ENCODE data around the gene ZBTB25.

Gene ZBTB25

DNA sequence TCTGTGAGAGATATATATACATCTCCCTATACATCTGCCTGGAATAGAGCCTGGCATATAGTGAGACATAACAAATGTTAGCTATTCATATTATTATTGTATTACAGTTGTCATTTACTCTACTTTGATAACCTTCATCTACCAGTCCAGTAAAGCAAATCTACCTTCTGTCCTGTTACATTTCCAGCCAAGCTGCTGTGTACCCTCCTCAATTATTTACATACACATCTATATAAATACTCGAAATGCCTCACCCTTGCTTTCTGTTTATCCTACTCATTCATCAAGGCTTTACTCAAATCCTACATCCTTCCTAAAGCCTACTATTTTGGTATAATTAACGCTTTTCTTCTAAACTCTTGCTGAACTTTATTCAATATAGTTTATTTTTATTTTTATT is 9.6 kb upstream of the ZBTB25 start:
- DNase-seq: no peak

DNA sequence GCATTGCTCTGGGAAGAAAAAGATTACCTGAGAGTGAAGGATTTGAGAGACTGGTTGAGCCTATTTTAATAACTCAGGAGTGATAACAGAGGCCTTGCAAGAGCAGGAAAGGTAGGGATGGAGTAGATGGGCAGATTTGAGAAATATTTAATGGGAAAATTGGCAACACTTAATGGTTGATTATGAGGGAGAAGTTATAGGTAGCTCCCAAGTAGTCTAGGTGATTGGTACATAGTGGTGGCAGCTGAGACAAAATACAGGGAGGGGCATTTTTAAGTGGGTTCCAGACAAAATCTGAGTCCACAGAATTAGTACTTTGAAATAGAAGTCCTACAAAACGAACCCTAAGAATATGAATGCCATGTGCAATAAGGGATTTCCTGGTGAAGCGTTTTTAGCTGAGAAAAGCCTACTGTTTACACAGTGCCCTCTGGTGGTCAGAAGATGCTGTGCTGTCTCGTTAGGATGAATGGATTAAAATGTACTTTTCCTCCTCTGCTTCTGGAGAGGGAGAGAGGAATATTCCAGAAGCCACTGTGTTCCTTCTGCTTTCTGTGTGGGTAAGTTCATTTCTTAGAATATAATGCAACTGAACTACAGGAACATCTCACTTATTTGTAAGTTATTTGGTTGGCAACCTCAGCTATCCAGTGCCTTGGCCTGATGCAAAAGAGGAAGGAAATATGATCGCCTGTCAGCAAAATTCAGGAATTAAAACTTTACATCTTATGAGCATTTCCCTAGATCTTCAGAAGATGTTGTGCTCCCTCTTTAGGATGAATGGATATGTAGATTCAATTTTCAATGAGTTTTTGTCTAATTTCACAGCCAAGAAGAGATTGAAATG is 7.4 kb upstream of the ZBTB25 start:
- peak; percentile 57 for DNase-seq

DNA sequence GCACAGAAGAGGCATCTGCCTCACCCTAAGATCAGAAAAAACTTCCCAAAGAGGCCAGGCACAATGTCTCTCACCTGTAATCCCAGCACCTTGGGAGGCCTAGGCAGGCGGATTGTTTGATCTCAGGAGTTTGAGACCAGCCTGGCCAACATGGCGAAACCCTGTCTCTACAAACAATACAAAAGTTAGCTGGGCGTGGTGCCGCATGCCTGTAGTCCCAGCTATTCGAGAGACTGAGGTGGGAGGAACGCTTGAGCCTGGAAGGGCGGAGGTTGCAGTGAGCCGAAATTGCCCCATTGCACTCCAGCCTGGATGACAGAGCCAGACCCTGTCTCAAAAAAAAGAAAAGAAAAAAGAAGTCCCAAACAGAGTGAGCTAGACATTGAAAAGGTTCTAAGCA is 5.4 kb upstream of the ZBTB25 start:
- DNase-seq: no peak

DNA sequence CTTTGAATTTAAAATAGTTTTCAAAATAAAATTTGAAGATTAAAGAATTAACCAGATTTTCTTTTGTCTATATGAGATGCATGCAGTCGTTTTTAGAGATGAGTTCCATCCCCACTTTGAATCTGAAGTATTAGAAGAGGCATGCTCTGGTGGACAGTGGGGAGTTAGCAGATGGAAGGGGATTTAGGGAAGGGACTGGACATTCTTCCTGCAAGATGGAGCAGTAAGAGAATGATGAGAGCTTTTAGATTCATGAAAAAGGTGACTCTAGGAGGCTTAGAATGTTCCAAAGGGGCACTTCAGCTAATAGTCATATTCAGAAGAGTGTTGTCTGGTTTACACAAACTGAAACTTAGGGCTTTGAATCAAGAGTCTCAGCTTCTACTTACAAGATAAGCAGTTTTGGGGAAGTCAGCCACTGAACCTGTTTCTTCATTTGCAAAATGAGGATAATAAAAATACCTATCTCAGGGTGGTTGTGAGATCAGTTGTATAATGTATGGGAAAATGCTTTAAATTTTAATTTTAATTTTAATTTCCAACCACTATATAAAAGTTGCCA is 4.7 kb upstream of the ZBTB25 start:
- DNase-seq: no peak

DNA sequence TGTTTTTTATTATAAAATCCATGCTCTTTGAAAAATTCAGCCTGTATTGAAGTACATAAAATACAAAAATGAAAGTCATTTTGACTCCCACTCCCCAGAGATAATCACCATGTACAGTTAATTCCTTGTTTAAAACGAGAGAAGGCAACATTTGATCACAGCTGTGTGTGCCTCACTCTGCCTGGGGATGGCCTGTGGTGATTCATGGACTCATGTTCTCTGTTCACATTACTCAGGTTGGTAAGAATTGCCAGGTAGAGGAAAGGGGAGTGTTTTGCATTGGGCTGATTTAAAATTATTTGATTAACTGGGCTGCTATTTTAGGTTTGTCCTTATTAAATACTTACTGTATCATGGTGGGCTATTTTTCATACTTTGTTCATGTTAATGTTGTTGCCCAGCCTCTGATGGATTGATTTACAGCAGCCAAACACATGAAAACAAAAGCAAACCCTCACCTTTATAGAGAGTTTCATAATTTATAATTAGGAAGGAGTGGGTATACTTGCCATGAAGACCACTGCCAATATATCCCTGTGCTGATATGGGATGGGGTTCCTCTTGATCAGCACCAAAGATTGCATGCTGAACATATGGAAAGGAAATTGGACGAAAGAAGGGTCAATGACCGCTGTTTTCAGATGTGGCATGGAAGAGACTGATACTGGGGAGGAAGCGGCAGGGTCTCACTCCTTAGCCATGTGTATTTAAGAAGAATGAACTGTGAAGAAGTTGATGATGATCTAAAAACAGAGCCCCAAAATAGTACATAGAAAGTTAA is 3.9 kb upstream of the ZBTB25 start:
- DNase-seq: no peak

DNA sequence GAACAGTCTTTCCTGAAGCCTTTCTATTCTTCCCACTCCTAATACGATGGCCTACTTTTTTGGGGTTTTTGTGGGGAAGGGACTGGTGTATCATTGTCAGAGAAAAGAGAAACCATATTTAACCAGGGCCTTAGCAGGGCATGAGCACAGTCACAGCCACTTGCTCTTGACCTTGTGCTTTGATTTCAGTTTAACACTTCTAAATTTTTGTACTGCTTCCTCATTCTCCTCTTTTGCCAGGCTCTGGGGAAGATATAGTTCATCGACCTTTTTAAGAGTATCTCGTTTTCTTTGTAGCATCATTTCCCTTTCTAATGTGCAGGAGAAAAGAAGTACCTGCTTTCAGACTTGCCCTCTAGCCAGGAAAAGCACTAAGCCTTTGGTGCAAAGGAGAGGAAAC is 3.1 kb upstream of the ZBTB25 start:
- DNase-seq: no peak

DNA sequence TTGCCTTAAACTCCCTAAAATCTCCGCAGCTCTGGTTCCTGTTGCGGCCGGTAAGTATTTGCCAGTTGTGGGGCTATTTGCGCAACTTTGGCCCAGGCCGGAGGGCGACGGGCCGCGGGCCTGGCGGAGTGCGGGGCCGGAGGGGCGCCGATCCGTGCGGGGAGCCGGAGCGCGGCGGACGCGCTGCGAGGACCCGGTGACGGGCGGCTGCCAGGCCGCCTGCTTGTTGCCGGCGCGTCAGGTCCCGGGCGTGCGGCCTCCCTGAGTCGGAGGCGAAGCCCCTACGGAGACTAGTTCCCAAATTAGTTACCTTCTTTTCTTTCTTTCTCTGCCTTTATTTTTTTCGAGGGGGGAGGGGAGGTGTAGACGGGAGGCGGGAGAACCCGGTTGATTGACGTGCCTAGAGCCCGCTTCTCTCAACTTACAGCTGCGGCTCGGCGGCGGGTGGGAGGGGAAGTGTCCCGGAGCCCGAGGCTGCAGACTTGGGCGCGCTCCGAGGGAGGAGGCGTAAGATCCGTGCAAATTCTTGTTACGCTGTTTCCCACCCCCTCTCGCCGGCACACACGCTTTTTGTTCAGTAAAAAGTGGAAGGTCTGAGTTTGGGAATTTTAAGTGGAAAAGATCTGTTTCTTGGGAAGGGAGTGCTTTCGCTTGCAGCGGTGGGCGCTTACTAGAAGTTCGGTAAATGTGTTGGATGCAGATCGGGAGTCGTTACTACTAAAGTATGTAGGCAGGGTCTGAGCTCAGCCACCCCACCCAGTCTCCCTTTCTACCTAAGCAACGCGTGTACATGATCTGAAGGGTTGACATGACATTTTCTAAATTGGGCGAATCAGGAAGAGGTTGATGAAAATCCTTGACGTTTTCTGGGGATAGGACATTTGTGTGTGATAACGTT is 1.5 kb upstream of the ZBTB25 start:
- peak; percentile 91 for DNase-seq

DNA sequence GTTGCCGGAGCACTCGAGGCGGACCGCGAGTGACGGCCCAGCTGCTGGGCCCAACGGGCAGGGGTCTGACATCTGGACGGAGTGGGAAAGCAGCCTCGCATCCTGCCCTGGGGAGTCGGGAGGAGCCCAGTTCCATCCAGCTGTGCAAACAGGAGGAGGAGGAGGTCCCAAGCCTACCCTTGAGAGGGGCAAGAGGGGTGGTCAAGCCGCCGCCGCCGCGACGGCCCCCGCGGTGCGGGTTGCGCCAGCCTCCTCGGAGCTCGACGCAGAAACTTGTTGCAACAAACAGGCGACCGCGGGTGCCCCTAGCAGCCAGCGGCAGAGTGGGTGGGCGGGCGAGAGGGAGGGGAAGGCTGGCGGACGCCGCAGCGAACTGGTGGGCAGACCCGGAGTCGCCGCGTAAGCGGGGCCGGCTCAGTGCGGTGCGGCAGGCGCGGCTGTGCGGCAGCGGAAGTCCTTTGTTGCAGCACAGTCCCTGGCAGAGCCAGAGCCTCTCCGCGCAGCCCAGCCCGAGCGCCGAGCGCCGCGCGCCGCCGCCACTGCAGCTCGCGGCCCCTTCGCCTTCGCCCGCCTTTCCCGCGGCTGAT is 765 bp upstream of the ZBTB25 start, which contains the start of gene ZBTB1:
Gene ZBTB1 (plus strand): TSS at position 461 of the 587 bp plus-strand sequence. CDS start 16,735 bp downstream, outside the sequence.
- DNase-seq: peak; percentile 90

DNA sequence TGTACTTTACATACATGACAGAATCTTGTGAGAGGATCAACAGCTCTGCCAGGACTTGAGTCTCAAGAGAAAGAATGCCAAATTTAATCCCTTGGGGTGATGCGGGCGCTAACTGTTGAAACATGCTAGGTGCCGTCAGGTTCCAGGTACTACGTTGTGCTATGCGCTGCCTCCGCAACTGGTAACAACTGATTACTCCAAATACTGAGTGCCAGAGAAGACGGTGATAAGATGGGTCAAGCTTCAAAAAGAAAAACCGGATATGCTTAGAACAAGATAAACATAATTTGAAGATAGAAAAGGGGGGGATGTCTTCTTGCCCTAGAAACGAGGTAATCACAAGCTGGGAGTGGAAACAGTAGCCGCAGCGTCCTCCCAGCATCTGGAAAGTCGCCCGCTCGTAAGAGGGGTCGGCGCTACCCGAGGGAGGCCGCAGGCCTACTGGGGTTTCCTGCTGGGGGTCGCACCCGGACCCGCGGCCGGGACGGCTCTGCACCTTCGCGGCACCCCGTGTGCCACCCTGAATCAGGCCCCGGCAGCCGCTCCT is 678 bp downstream of the ZBTB25 start:
- DNase-seq: peak; percentile 19

DNA sequence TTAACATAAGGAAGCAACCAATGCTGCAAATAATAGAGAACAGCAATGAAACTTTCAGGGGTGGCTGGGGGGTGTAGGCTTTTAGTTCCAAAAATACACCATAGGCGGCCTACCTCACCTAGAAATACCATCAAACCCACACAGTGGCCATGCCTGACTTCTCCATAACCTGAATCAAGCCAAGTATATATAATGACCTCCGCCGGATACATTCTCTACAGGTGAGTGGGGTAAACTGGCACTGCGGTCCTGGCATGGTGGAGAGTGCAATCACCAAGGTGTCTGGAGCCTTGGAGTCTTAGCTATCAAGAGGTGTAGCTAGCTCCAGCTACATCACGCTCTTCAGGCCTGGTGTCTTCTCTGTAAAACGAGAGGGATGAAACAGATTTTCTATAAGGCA is 1.2 kb downstream of the ZBTB25 start:
- no peak for DNase-seq

DNA sequence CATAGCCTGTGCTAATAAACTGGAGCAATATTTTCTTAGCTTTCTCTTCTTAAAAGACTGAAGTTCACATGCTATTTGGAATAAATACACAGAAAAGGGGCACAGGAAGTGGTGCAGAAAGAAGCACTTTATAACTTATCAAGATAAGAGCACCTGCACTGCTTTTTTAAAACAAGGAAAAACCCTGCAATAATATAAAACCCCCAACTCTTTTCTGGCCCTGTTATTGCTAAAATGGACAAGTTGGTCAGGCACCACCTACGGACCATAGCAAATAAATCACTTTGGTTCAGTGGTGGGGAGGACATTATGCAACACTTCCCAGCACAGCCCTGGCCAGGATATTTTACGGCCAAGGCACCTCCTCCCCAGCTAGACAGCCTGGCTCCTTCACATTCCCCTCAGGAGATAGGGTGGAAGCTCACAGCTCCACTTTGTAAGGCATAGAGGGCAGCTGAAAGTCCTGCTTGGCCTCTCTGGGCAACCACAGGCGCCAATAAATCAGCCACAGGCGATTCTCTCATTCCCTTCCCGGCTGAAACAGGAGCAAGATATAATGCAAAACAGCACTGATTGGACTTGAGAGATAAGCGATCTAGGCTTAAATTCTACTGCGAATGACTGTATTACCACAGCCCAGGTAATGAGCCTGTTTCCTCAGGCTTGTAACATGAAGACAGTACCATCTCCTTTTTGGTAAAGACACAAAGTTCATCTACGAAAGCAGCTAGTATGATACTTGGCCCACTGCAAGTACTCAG is 2.0 kb downstream of the ZBTB25 start:
- peak; percentile 74 for DNase-seq

DNA sequence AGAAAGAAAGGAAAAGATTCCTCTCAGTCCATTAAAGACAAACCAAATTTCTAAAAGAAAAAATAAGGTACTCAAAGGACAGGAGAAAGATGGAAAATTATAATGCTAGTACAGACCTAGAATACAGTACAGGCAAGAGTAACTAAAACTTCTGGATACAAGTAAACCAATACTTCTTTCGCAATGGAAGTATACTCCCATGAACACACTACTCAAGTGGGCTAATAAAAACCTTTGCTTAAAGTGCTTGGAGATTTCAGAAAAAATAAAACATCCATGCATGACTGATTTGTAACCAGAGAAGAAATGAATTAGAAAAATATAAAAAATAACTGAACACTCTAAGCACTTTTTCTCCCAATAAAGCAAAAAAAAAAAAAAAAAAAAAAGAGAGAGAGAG is 3.5 kb downstream of the ZBTB25 start:
- DNase-seq: peak; percentile 10

DNA sequence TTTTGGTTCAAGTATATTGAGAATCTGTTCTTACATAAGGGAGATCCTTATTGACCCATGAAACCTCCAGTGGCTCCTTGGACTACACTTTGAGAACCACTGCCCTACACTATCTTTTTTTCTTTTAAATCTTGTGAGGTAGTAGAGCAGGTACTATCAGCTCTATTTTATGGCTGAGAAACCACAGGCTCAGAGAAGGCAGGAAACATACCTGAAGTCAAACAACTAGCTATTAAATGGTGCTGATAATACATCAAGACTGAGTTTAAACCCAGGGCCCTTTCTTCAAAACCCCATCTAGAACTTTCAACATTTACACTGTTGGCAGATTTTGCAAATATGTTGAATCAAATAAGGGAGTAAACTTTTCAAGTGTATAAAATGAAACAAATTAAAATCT is 6.9 kb downstream of the ZBTB25 start:
- DNase-seq: no peak

DNA sequence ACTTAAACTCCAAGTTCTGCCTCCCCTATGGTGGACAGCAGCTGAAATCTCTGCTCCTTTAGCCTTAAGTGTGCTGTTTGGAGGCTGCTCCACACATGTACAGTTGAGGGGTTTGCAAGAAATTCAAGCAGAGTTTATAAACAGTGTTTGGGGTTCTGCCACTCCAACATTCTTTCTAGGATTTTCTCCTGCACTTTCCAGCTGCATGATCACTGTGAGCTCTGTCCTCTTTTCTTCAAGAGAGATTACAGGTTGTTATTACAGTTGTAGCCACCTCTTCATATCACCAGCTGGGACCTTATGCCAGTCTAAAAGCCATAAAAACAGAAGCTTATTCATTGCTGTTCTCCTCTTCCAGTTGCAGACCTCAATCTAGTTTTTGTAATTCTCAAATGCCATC is 8.4 kb downstream of the ZBTB25 start:
- no peak for DNase-seq

DNA sequence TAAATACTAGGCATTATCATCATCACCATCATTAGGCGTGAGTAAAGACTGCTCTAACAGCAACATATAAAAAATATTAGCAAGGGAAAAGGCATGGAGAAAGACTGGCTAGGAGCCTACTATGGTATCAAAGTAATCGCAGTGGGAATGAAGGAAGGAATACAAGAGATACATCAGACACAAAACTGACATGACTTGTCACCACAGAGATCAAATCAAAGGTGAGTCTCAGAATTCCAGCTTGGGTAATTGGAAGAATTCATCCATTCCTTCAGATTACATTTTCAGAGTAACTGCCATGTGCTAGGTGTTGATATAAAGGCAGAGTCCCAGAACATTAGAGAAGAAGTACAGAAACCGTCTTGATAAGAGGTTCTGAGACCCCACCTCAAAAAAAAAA is 10.2 kb downstream of the ZBTB25 start:
- no peak for DNase-seq

DNA sequence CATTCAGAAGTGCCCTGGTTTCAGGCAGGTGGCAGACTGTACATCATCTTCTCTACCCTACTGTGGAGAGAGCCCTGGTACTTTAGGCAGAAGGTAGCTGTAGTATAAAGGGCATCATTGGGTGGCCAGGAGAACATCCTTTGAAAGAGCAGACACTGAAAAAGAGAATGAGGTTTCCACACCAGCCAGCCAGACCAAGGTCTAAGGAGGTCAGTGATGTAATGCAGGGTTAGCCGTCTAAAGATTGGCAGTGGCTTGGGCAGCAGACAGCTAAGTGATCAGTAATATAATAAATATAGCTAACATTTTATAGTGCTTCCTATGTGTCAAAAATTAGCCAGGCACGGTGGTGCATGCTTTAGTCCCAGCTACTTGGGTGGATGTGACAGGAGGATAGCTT is 12.0 kb downstream of the ZBTB25 start:
- DNase-seq: no peak

DNA sequence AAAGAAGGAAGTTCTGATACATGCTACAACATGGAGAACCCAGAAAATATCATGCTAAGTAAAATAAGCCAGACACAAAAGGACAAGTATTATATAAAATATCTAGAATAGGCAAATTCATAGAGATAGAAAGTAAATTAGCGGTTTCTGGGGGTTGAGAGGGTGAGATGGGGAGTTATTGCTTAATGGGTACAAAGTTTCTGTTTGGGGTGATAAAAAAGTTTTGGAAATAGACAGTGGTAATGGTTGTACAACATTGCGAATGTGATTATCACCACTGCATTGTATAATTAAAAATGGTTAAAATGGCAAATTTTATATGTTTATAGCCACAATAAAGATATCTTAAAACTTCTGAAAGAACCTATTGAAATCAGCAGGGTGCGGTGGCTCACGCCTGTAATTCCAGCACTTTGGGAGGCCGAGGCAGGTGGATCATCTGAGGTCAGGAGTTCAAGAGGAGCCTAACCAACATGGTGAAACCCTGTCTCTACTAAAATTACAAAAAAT is 15.0 kb downstream of the ZBTB25 start:
- DNase-seq: no peak

DNA sequence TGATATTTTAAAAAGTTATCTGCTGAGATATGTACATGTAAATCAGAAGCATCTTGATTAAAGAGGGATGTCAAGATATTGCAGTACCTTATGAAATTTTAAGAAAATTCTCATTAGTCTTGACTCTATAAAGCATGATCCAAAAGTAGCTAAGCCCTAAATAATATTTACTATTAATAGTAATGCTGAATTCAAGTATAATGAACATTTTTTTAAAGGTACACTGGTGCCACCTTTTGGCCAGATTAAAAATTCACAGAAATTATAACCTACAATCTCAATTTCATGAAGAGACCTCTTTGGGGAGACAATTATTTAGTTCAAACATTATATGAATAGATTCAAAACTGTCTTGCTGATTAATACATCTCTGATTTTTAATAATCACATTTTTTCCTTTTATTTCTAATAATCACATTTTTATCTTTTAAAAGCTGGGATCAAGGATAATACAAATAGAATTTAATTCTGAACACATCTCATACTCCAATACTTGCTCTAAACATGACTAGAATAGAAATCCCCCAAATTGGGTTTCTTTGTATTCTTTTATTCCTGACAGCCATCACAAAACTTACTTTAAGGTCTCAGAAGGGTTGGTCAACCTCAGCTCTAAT is 24.9 kb downstream of the ZBTB25 start:
- DNase-seq: peak; percentile 31

DNA sequence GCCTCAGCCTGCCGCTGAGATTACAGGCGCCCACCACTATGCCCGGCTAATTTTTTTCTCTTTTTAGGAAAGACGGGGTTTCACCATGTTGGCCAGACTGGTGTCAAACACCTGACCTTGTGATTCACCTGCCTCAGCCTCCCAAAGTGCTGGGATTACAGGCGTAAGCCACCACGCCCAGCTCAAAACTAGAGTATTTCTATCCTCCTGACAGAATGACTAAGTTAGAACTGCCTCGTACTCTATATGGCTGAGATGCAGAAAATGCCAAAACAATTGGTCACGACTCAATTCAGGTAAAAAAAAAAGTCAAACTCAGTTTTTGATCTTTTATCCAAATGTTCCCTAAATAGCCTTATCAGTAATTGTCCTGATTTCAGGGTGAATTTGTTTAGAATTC is 27.2 kb downstream of the ZBTB25 start:
- no peak for DNase-seq

DNA sequence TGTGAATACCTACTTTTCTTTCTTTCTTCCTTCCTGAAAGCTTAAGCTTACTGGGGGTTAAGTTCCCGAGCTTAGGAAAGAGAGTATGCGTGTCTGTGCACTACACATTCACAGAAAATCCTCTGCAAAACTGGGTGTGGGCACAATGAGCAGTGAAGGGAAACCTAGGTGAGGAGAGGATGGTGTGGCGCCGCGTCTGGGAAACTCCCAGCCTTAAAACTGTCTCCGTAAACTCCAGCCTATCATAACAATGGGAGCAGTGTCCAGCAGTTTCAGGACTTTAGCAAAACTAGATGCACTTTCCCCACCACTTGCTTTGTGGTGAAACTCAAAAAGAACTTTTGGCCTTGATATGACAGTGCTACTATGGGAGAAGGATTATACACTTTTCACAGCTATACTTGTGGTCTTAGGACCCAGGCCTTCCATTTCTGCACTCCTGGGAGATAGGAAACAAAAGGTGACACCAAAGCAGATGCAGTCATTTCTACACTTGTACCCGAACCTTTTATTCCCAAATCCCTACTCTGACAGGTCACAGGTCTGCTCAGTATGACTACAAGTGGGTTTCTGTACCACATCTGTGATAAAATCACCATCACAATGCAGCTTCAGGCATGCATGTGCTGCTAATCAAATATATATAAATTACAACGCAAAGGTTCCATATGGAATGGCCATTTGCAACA is 27.9 kb downstream of the ZBTB25 start:
- DNase-seq: no peak

Data from fibroblast of skin of right quadriceps (primary cell).